Left ventricle myocardium superior (tissue), 1 donor: ENCODE measurements around the gene JMJD7. TPM values are rescaled to one million over a fixed set of nuclear protein-coding genes. Genes with fewer than 3 reads are reported as not detected.

ENCODE experiments used
- ATAC-seq: fragments of 200-7000 bp; cut with Tn5 transposase; one replicate; pipeline ENCODE4 v1.9.1; 2020; ENCODE audit warnings: mild to moderate bottlenecking, moderate library complexity
- DNase-seq: peaks from one replicate; pipeline ENCODE4 v3.0.0-alpha.2; 2020
- intact Hi-C: fragments of 100-400 bp; cut with micrococcal nuclease; formaldehyde crosslinking; loops from one replicate; pipeline ENCODE4 v1.11.0; 2022
- total RNA-seq: library from RNA; stranded (reverse); fragmentation: NEBNext Ultra II Directional; extraction: Animal tissue kit (Norgen Biotek cat#: 25700); gene quantifications from one replicate; pipeline ENCODE4 v1.2.1, GENCODE V29; 2021
- donor health status: DM: no; HTN: yes; CAD: no; lungs with severe emphysema.

JMJD7 gene
- total RNA-seq, 1 donor from 2014 or later, result 16.7 TPM

DNA sequence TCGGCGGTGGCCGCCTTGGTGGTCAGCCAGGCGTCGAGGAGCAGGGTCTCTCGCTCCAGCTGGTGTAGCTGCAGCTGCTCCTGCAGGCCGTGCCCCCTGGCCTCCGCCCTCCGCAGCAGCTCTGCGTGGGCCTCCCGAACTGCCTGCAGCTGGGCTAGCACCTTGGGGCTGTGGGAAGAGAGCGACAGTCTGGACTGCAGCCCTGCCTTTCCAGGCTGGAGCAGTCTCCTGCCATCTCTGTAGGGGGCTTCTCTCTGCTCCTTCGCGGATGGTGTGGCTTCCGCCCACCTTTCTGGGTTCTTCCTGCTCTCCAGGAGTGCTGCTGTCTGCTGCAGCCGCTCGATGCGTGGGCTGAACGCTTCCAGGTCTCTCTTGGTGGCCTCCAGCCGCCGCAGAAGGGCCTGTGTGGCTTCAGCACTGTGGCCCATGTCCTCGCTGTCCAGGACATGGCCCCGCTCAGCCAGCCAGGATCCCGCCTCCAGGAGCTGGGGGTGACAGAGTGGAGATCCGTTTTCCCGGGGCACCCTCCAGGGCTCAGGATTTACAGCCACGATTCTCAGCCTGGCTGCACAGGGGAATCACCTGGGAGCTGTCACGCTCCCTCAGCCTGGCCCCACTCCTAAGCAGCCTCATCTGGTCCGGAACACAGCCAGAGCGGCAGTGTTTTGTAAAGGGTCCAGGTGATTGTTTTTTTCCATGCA is 27.5 kb downstream of the JMJD7 start:
- intact Hi-C loops, result no loop called here
- no peak for ATAC-seq
- no peak for DNase-seq

DNA sequence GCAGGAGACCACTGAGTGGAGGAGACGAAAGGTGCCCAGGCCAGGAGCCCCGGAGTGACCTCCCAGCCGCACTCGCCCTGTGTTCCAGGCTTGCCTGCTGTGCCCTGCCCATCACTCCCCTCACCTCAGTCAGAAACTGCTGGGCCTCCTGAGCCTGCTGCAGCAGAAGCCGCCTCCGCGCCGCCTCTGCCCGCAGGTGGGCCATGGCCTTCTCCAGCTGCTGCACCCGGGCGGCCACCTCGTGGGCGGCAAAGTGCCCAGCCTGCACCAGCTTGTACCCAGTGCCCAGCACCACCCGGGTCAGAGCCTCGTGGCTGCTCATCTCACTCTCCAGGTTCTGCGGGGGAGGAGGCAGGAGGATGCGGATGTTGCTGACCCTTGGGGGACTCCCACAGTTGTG is 28.4 kb downstream of the JMJD7 start:
- intact Hi-C loops, result no loop called here
- no peak for ATAC-seq
- DNase-seq, result no peak

DNA sequence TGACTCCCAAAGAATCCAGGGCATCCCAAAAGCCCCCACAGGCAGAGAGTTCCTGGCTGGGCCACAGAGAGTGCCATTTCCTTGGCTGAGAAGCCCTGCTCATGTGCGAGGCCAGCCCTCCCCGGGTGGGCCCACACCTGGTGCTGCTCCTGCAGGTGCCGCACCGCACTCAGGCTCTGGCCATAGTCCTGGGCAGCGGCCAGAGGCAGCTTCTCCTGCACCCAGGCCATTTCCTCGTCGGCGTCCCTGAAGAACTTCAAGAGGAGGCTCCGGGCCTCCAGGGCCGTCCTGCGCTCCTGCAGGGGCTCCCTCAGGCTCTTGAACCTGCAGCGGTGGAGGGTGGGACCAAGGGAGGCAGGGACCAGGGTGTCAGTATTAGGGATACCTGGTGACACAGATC is 28.8 kb downstream of the JMJD7 start:
- ATAC-seq (no peak), DNase-seq (no peak)
- intact Hi-C loops, result no loop called here

DNA sequence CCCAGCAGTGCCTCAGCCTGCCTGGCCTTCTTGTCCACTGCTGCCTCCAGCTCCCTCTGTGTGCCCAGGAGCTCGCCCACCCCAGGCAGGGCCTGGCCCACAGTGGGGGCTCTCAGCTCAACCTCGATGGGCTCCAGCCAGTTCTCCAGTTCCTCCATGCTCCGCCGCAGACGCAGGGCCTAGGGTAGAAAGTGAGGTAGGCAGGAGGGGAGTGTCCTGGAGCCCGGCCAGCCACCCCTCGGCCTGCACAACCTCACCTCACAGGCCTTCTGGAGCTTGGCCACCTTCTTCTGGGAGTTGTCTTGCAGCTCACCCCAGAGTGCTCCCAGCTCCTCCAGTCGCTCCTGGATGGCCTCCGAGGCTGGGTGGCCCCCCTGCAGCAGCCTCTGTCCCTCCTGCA is 29.4 kb downstream of the JMJD7 start:
- ATAC-seq (no peak), DNase-seq (no peak)
- intact Hi-C loops, result no loop called here

DNA sequence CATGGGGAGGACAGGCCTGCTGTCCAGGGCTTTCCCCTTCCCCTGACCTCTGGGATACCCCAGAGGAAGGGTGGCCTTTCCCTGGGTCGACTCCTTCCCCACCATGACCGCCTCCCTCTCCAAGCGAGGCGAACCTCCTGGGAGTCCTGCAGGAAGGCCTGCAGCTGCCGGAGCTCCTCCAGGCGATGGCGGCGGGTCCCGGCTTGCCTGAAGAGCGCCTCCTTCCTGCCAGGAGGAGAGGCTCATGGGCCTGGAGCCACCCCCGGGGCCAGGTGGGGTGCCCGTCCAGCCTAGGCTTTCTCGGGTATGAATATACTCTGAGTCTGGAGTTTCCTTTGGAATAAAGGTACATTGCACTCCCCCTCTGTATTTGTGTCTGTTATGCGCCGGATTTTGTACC is 30.9 kb downstream of the JMJD7 start:
- ATAC-seq (no peak), DNase-seq (no peak)
- intact Hi-C loops, result no loop called here

DNA sequence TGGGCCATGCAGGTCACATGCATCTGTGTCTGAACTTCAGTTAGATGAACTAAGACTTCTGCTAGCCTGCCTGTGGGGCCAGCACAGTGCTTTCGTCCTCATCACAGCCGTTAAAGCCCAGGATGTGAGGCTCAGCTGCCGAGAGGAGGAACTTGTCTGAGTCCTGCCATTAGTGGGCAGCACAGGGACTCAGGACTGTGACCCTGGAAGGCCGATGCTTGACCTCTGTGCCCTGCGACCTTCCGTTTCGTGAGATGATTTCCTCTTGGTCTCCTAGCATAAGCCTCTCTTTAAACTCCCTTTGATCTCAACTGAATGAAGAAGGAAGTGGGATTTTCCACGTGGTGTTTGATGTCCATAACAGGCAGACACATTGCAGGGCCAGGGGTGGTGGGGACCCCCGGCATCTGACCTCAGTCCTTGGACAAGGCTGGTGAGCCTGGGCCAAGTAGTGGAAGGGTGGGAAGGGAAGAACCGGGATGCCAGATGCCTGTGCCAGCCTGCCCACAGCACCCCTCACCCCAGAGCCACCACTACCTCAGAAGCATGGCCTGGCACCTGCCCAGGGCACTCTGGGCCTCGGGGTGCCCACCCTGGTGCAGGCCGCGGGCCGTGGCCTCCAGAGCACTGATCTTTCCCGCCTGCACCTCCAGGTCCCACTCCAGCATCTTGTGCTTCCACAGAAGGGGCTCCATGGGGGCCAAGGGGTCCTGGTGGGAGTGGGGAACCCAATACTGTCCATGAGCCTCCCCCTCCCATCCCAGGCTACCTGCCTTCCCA is 32.3 kb downstream of the JMJD7 start:
- DNase-seq (no peak), ATAC-seq (peak; percentile 19)
- intact Hi-C loops, result no loop called here

DNA sequence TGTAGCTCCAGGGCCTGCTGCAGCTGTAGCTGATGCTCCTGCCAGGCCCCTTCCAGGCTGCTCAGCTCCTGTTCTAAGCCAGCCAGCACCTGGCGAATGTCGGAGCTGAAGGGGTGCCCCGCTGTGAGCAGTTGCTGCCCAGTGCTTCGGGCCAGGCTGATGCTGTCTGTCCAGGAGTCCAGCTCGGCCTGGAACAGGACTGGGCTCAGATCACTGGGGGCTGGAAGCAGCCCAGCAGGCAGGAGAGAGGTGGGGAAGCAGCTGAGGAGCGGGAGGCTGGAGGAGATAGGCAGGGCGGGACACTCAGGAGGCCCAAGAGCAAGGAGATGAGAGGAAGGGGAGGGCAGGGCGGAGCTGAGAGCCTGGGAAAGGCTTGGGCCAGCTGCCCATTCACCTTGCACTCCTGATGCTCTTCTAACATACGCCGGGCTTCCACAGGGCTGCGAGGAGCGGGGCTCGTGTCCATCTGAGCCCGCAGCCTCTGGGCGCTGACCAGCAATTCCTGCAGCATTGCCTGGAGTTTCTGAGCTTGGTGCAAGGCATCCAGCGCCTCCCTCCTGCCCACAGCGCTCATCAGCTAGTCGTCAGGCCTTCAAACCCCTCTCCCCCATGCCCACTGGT is 34.0 kb downstream of the JMJD7 start:
- intact Hi-C loops, result no loop called here
- no peak for ATAC-seq
- DNase-seq, result no peak

DNA sequence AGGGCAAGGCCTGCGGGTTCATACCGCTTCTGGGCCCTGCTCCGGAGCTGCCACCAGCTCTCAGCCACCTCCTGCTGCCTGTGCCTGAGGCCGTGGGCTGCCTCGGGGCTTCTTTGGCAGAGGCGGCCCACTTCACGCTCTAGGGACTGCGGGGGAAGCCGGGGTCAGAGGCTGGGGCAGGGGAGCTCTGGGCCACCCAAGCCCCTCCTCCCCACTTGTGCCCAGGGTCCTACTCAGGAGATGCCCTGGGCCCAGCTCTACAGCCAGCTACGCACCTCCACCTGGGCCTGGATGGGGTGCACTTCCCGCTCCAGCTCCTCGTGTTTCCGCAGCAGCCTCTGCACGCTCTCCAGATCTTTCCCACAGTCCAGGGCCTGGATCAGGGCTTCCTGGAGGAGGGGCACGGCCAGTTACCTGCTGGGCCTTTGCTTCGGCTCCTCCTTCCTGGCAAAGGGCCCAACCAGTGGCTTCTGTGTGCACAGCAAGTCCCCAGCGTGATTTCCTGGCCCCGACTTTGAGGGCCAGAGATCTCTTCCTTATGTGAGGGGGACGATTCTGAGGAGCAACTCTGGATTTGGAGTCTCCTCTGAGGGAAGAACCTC is 34.7 kb downstream of the JMJD7 start:
- no peak for ATAC-seq
- intact Hi-C loops, result no loop called here

DNA sequence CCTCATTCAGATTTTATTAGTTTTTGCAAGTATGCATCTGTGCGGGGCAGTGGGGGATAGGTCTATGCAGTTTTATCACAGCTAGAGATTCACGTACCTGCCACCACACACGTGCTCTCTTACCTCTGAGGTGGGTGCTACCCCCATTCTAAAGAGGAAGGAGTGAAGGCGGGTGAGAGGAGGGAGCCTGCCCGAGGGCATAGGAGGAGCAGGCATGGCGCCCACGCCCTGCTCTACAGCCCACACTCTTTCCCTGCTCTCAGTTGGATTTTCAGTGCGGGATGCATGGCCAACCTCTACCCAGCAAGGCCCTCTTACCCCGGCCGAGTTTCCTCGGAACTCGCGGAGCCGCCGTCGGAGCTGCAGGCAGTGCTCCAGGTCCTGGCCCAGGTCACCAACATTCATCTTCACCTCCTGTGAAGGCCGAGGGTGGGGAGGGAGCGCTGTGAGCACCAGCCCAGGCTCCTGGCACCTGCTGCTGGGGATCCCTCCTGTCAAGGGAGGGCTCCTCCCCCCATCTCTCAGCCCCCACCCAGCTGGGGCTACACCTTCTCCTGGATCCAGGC is 37.7 kb downstream of the JMJD7 start:
- intact Hi-C loops, result no loop called here
- DNase-seq, result no peak
- ATAC-seq, result no peak

More for the DNA sequence above, 34.7 kb downstream of the JMJD7 start:
- DNase-seq, result no peak

DNA sequence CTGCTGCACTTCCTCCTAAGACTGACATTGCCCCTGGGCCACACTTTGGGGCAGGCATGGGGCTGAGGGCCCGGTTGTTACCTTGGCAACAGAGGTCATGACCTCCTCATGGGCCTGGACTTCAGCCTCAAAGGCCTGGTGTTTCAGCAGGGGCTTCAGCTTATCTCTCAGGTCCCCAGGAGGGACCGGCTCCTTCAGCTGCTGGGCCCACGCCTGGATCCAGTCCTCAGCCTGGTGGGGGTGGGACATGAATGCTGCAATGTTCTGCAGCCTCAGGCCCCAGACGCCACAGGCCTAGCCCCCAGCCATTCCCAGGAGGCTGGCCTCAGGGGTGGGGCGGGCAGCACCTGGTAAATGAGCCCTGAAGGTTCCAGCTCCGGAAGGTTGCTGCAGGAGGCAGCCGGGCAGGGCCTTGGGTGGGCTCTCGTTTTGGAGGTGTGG is 38.4 kb downstream of the JMJD7 start:
- intact Hi-C loops, result no loop called here
- ATAC-seq (no peak), DNase-seq (no peak)

DNA sequence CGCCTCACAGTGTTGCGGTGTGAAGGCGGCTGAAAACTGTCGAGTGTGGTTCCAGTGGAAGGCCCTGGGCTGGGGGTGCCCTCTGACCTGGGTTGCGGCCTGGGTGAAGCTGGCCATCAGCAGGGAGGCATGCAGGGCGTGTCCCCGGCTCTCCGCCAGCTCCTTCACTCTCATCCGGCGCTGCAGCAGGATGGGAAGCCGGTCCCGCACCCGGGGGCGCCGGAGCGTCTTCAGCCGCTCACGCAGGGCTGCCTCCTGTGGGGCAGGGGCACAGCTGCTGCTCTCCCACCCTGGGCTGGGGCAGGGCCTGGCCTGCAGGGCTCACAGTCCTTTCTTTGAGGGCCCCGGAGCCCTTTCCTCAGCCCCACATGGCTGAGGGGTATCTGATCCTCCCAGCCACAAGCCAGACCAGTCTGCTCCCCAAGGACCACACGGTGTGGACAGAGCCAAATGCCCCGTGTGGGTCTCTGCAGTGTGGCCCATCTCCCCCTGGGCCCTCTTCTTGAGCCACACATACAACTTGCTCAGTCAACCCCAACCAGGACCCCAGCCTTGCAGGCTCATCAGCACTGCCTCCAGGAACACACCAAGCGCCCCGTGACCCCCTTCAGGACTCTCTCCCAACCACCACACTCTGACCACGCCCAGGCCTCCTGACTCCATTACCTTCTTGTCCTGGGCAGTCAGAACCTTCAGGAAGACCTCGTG is 39.1 kb downstream of the JMJD7 start:
- intact Hi-C loops, result no loop called here
- DNase-seq (no peak), ATAC-seq (no peak)

DNA sequence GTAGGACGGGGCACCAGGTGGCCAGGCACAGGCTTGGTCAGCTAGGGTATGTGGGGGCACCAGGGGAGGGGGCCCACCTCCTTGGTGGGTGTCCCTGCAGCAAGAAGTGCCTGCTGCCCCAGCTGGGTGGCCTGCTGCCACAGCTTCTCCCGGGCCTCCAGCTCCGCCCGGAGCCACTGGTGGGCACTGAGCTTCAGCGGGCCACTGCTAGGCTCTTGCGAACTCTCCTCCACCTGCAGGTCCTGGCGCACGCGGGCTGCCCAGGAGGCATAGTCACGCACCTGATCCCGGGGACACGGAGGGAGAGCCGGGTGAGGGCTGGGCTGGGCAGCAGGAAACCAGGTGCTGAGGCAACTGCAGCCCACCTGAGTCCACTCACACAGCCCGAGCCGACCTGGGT is 40.4 kb downstream of the JMJD7 start:
- ATAC-seq (no peak), DNase-seq (no peak)
- intact Hi-C loops, result no loop called here

DNA sequence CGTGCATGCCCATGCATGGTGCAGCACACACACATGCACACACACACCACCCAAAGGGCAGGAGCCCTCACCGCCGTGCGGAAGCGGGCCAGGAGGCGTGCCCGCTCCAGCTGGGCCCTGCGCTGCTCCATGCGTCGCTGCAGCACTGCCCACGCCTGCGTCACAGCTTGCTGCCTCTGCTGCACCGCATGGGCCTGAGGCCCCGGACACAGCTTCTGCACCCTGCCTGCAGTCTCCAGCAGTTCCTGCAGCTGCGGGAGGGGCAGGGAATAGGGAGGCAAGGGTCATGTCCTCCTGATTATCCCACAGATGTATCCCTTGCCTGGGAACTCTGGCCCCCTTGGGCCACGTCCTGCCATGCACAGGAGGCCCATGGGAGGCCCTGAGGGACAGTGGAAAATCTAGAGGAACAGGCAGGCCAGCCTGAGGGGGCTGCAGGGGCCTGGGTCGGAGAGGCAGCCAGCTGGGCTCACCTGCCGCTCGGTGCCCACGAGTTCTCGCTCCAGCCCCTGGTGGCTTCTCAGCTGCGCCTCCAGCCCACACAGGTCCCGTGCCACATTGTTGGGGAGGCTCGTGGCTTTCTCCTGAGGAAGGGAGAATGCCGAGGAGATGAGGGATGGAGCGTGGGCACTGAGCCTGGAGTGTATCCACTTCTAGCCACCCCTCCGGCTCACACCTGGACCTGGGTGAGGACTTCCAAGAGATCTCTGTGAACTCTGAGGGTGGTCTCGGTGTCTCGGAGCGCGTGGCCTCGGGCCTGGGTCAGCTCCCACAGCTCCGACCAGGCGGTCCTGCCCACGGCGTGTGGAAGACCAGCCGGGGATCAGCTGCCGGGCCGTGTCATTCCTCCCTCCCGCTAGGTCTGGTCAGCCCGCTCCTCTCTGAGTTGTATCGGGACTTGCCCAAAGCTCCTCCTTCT is 42.1 kb downstream of the JMJD7 start:
- intact Hi-C loops, result no loop called here
- ATAC-seq (no peak), DNase-seq (no peak)

DNA sequence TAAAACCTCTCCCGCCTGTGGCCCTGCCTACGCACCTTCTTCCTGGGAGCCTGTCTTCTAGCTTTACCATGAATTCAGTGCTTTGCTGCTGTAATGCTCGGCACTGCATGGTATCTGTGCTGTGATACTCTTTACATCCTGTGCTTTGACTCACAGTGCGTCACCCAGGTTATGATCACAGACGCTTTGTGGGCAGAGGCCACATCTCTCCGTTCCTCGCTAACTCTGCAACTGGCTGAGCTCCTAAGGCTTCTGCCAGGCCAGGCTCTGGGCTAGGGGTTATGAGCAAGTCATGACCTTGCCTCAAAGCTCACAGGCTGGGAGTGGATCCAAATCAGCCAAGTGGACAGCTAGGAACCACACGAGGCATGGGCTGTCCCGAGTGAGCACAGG is 42.8 kb downstream of the JMJD7 start:
- intact Hi-C loops, result no loop called here
- DNase-seq, result peak; percentile 57
- ATAC-seq, result peak; percentile 81

DNA sequence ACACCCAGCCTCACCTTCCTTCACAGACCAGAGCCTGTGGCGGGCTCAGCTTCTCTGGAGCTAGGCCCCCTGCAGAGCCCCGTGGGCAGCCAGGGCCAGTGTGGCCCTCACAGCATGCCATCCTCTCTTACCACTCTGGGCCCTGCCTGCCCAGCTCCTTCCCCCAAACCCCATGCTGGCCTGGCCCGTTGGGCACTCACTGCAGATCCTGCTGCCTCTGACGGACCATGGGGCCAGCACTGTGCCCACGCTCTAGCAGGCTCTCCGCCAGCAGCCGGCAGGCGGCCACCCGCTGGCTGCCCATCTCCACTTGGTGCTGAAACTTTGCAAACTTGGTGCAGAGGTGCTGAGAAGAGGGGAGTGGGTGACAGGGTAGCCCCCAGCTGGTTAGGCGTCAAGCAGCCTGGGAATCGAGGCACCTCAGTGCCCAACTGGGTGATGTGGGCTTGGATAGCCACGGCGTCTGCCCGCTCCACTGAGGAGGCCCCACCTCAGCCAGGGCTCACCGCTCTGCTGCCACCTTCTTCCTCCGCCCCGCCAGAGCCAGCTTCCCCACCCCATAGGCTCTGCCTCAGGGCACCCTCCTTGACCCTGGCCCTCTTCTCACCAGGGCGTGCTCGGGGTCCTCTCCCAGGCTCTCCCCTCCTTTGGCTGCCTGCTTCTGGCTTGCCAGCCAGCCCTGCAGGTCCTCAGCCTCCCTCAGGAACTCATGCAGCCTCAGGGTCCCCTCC is 43.4 kb downstream of the JMJD7 start:
- DNase-seq, result no peak
- ATAC-seq, result no peak
- intact Hi-C loops, result no loop called here

DNA sequence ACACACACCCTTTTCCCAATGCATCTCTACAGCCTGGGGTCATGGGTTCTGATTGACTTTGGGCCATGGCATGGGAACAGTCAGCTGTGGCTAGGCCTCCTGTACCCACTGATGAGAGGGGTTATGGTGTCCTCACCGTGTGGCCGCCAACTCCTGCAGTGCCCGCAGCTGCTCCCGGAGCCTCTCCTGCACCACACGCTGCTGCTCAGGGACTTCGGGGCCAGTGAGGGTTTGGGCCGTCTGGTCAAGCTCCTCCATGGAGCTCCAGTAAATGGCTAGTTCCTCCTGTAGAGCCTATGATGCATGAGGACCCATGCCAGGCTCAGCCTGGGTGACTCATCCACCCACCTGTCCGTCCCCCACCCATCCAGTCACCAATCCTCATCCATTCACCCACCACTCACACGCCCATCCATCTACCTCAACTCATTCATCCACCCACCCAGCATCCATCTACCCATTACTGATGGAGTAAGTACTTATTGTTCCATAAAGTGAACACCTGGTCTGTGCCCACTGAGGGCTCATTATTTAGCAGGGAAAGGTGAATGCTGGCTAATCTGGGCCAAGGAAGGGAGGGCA is 44.4 kb downstream of the JMJD7 start:
- DNase-seq (no peak), ATAC-seq (no peak)
- intact Hi-C loops, result no loop called here

DNA sequence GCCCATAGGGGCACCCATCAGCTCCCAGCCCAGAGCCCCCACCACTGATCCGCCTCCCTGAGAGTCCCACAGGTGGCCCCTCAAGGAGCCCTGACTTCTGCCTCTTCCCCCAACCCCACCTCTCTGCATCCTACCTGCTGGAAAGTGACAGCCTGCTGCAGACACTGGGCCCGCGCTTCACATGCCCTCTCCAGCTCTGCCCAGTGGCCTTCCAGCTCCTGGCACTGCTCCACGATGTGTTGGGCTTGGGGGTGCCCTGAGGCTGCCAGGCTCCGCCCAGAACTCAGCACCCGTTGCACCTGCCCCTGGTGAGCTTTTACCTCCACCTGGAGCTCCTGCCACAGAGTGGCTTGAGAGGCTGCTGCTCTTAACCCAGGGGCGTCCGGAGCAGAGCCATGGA is 45.8 kb downstream of the JMJD7 start:
- no peak for ATAC-seq

More for the DNA sequence above, 45.8 kb downstream of the JMJD7 start:
- DNase-seq, result no peak
- intact Hi-C loops, result no loop called here
